ENCODE data around the gene ACADL. TPM values are rescaled to one million over a fixed set of nuclear protein-coding genes. Genes with fewer than 3 reads are reported as not detected.

The ACADL gene
- total and polyA plus RNA-seq, 2 experiments from 2014 or later: 0.37 TPM; not detected in 1

DNA sequence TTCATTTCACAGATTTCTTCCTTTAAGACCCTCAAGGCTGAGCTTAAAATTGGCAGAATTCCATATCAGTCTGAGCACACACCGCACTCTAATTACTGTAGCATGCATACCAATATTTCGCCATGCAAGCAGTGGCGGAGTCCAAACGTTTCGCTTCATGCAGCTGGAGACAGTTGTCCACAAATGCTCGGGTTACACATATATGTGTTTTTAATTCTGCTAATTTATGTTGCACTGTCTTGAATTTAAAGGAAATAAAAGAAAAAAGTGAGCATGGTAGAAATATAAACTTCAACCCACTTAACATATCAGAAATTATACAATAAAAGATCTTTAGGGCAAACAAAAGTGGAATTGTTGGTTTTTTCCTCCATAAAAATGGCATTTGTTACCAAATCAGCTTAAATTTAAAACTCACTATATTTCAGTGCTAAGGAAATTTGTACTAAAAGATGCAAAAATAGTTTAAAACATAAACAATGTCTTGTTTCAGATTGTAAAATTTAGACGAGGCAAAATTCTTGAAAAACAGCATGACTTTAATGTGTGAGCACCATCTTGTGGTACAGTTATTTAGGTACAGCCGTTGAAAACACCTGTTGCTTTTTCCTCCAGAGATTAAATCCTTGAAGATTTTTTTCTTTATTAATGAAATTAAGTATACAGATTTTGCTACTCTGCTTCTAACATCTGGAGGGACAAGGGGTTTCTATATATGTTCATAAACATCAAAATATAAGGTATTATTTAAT is 30.0 kb downstream of the ACADL start:
- Mint-ChIP-seq H3K27me3 (ENCODE audit: insufficient read depth, low read depth, poor library complexity) (no peaks in the 10 kb centered on the region), H3K4me1 (no peaks in the 10 kb centered on the region), H3K36me3 (ENCODE audit: low read depth) (no peaks in the 10 kb centered on the region), H3K9me3 (no peaks in the 10 kb centered on the region), H3K4me3 (no peak overlapping the region), H3K27ac (no peak overlapping the region)
- DNase-seq (ENCODE audit: low spot score) (peak; percentile 73), ATAC-seq (no peak)
- TF ChIP-seq, protein P1, sequence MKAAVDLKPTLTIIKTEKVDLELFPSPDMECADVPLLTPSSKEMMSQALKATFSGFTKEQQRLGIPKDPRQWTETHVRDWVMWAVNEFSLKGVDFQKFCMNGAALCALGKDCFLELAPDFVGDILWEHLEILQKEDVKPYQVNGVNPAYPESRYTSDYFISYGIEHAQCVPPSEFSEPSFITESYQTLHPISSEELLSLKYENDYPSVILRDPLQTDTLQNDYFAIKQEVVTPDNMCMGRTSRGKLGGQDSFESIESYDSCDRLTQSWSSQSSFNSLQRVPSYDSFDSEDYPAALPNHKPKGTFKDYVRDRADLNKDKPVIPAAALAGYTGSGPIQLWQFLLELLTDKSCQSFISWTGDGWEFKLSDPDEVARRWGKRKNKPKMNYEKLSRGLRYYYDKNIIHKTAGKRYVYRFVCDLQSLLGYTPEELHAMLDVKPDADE (IDR thresholded peaks at IDR 0.05): no peak
- TF ChIP-seq, protein P2, sequence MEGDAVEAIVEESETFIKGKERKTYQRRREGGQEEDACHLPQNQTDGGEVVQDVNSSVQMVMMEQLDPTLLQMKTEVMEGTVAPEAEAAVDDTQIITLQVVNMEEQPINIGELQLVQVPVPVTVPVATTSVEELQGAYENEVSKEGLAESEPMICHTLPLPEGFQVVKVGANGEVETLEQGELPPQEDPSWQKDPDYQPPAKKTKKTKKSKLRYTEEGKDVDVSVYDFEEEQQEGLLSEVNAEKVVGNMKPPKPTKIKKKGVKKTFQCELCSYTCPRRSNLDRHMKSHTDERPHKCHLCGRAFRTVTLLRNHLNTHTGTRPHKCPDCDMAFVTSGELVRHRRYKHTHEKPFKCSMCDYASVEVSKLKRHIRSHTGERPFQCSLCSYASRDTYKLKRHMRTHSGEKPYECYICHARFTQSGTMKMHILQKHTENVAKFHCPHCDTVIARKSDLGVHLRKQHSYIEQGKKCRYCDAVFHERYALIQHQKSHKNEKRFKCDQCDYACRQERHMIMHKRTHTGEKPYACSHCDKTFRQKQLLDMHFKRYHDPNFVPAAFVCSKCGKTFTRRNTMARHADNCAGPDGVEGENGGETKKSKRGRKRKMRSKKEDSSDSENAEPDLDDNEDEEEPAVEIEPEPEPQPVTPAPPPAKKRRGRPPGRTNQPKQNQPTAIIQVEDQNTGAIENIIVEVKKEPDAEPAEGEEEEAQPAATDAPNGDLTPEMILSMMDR (conservative IDR thresholded peaks at IDR 0.05; ENCODE audit: low read depth in 2 of 2): peak; percentile 76 to 93
- Histone ChIP-seq H3K4me2 (no peak overlapping the region), H4K20me1 (replicated peaks; ENCODE audit: insufficient read depth) (no peaks in the 10 kb centered on the region), H3K27me3 (ENCODE audit: insufficient read depth) (no peaks in the 10 kb centered on the region), H3K4me1 (ENCODE audit: insufficient read depth) (no peaks in the 10 kb centered on the region), H3K79me2 (replicated peaks; ENCODE audit: insufficient read depth) (no peaks in the 10 kb centered on the region), H3K9me2 (ENCODE audit: insufficient read depth) (no peaks in the 10 kb centered on the region), H3K36me3 (ENCODE audit: insufficient read depth) (no peaks in the 10 kb centered on the region), H2AFZ (no peak overlapping the region), H3K4me3 (no peak overlapping the region), H3F3A (replicated peaks; ENCODE audit: low read depth) (no peaks in the 10 kb centered on the region), H3K27ac (ENCODE audit: low read depth) (no peak overlapping the region)

DNA sequence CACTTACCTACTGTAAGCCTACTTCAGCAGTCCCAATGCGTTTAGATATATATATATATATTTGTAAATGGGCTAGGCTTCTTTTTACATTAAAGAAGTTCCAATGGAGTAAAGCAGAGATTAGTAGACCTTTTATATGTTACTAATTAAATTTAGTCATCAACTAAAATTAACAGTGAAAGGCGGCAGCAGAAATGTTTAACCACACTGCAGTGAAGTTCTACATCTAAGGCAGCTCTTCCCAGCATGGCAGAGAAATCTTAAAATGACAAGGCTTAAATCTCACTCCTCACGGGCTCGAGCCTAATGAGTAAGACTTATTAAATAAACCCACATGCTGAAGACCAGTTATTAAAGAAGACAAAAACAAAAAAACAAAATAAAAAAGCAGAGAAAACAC is 34.9 kb downstream of the ACADL start:
- DNase-seq (ENCODE audit: low spot score): no peak
- no peaks in the 10 kb centered on the region for H3K4me1 Mint-ChIP-seq
- Histone ChIP-seq H3K27me3 (ENCODE audit: insufficient read depth) (no peaks in the 10 kb centered on the region), H3K27ac (ENCODE audit: low read depth) (no peak overlapping the region), H3K4me3 (no peak overlapping the region), H3K36me3 (ENCODE audit: insufficient read depth) (no peaks in the 10 kb centered on the region; the same call in 1 of the 2 replicates), H3K9me2 (ENCODE audit: insufficient read depth) (no peaks in the 10 kb centered on the region), H3K4me1 (ENCODE audit: insufficient read depth) (no peaks in the 10 kb centered on the region), H3F3A (replicated peaks; ENCODE audit: low read depth) (no peaks in the 10 kb centered on the region), H3K4me2 (no peak overlapping the region), H4K20me1 (replicated peaks; ENCODE audit: insufficient read depth) (no peaks in the 10 kb centered on the region), H3K79me2 (replicated peaks; ENCODE audit: insufficient read depth) (no peaks in the 10 kb centered on the region), H2AFZ (no peak overlapping the region)
- H3K27me3 Mint-ChIP-seq (ENCODE audit: insufficient read depth, low read depth, poor library complexity): no peaks in the 10 kb centered on the region
- peaks cover 7% of the 10 kb centered on the region; the same call in 2 of the 3 replicates for H3K36me3 Mint-ChIP-seq (ENCODE audit: low read depth)
- H3K27ac Mint-ChIP-seq: no peak overlapping the region
- H3K4me3 Mint-ChIP-seq: no peak overlapping the region
- no peak for ATAC-seq
- peaks cover 12% of the 10 kb centered on the region for H3K9me3 Mint-ChIP-seq
- TF ChIP-seq NANOG (IDR thresholded peaks at IDR 0.05; ENCODE audit: borderline replicate concordance) (no peak), POLR2AphosphoS5 (IDR thresholded peaks at IDR 0.05; ENCODE audit: low read depth) (no peak)
- TF ChIP-seq, protein P1 (IDR thresholded peaks at IDR 0.05): no peak
- TF ChIP-seq, protein P2 (conservative IDR thresholded peaks at IDR 0.05; ENCODE audit: low read depth in 2 of 2): no peak
- TF ChIP-seq, protein P3, sequence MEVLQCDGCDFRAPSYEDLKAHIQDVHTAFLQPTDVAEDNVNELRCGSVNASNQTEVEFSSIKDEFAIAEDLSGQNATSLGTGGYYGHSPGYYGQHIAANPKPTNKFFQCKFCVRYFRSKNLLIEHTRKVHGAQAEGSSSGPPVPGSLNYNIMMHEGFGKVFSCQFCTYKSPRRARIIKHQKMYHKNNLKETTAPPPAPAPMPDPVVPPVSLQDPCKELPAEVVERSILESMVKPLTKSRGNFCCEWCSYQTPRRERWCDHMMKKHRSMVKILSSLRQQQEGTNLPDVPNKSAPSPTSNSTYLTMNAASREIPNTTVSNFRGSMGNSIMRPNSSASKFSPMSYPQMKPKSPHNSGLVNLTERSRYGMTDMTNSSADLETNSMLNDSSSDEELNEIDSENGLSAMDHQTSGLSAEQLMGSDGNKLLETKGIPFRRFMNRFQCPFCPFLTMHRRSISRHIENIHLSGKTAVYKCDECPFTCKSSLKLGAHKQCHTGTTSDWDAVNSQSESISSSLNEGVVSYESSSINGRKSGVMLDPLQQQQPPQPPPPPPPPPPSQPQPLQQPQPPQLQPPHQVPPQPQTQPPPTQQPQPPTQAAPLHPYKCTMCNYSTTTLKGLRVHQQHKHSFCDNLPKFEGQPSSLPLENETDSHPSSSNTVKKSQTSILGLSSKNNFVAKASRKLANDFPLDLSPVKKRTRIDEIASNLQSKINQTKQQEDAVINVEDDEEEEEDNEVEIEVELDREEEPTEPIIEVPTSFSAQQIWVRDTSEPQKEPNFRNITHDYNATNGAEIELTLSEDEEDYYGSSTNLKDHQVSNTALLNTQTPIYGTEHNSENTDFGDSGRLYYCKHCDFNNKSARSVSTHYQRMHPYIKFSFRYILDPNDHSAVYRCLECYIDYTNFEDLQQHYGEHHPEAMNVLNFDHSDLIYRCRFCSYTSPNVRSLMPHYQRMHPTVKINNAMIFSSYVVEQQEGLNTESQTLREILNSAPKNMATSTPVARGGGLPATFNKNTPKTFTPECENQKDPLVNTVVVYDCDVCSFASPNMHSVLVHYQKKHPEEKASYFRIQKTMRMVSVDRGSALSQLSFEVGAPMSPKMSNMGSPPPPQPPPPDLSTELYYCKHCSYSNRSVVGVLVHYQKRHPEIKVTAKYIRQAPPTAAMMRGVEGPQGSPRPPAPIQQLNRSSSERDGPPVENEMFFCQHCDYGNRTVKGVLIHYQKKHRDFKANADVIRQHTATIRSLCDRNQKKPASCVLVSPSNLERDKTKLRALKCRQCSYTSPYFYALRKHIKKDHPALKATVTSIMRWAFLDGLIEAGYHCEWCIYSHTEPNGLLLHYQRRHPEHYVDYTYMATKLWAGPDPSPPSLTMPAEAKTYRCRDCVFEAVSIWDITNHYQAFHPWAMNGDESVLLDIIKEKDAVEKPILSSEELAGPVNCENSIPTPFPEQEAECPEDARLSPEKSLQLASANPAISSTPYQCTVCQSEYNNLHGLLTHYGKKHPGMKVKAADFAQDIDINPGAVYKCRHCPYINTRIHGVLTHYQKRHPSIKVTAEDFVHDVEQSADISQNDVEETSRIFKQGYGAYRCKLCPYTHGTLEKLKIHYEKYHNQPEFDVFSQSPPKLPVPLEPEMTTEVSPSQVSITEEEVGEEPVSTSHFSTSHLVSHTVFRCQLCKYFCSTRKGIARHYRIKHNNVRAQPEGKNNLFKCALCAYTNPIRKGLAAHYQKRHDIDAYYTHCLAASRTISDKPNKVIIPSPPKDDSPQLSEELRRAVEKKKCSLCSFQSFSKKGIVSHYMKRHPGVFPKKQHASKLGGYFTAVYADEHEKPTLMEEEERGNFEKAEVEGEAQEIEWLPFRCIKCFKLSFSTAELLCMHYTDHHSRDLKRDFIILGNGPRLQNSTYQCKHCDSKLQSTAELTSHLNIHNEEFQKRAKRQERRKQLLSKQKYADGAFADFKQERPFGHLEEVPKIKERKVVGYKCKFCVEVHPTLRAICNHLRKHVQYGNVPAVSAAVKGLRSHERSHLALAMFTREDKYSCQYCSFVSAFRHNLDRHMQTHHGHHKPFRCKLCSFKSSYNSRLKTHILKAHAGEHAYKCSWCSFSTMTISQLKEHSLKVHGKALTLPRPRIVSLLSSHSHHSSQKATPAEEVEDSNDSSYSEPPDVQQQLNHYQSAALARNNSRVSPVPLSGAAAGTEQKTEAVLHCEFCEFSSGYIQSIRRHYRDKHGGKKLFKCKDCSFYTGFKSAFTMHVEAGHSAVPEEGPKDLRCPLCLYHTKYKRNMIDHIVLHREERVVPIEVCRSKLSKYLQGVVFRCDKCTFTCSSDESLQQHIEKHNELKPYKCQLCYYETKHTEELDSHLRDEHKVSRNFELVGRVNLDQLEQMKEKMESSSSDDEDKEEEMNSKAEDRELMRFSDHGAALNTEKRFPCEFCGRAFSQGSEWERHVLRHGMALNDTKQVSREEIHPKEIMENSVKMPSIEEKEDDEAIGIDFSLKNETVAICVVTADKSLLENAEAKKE (CRISPR knock-in tag; IDR thresholded peaks at IDR 0.05): no peak
